ENCODE measurements around the gene HOXB2.

Gene HOXB2

GRCh38 chr17:48565925-48566710 is 21.2 kb upstream of the HOXB2 start:
- DNase-seq (ENCODE audit: low read depth in 2 of 2), result no peak

- DNase-seq (ENCODE audit: low read depth in 2 of 2), result no peak
Measured at GRCh38 chr17:48565022-48565554, 20.2 kb upstream of the HOXB2 start.

- DNase-seq (ENCODE audit: low read depth in 2 of 2), result no peak
Measured at GRCh38 chr17:48564188-48565021, 19.5 kb upstream of the HOXB2 start.

- no peak for DNase-seq (ENCODE audit: low read depth in 2 of 2)
Measured at GRCh38 chr17:48563867-48564187, 18.9 kb upstream of the HOXB2 start.

- DNase-seq (ENCODE audit: low read depth in 2 of 2), result no peak
Measured at GRCh38 chr17:48563385-48563838, 18.5 kb upstream of the HOXB2 start.

GRCh38 chr17:48562934-48563333 is 18.0 kb upstream of the HOXB2 start:
- DNase-seq (ENCODE audit: low read depth in 2 of 2), result no peak

GRCh38 chr17:48561884-48562810 is 17.2 kb upstream of the HOXB2 start:
- DNase-seq (ENCODE audit: low read depth in 2 of 2), result no peak

GRCh38 chr17:48559840-48560817 is 15.2 kb upstream of the HOXB2 start:
- DNase-seq (ENCODE audit: low read depth in 2 of 2), result no peak

- no peak for DNase-seq (ENCODE audit: low read depth in 2 of 2)
Measured at GRCh38 chr17:48559122-48559839, 14.4 kb upstream of the HOXB2 start.

- no peak for DNase-seq (ENCODE audit: low read depth in 2 of 2)
Measured at GRCh38 chr17:48558831-48559121, 13.9 kb upstream of the HOXB2 start.

GRCh38 chr17:48558057-48558830 is 13.3 kb upstream of the HOXB2 start:
- DNase-seq (ENCODE audit: low read depth in 2 of 2), result no peak

- no peak for DNase-seq (ENCODE audit: low read depth in 2 of 2)
Measured at GRCh38 chr17:48556576-48557401, 11.9 kb upstream of the HOXB2 start.

GRCh38 chr17:48556229-48556575 is 11.3 kb upstream of the HOXB2 start:
- DNase-seq (ENCODE audit: low read depth in 2 of 2), result no peak

GRCh38 chr17:48555258-48556228 is 10.6 kb upstream of the HOXB2 start:
- no peak for DNase-seq (ENCODE audit: low read depth in 2 of 2)

GRCh38 chr17:48554412-48555257 is 9.7 kb upstream of the HOXB2 start:
- no peak for DNase-seq (ENCODE audit: low read depth in 2 of 2)

GRCh38 chr17:48553826-48554225 is 8.9 kb upstream of the HOXB2 start:
- DNase-seq (ENCODE audit: low read depth in 2 of 2), result no peak
